Endothelial cell (in vitro differentiated cells): ENCODE results near the gene IGDCC3. TPM values are rescaled to one million over a fixed set of nuclear protein-coding genes. Genes with fewer than 3 reads are reported as not detected.

Experiments used
- DNase-seq: peaks from one replicate; pipeline ENCODE4 v3.0.0; 2021; ENCODE audit warnings: low spot score
- H3K27ac Mint-ChIP-seq: one replicate; pipeline ENCODE4 v1.8.0; 2021; ENCODE audit warnings: mixed read lengths, inconsistent platforms; ENCODE audit not compliant: unreplicated experiment
- H3K27me3 Mint-ChIP-seq: one replicate; pipeline ENCODE4 v1.8.0; 2021; ENCODE audit warnings: mild to moderate bottlenecking, moderate library complexity, mixed read lengths, inconsistent platforms; ENCODE audit not compliant: unreplicated experiment
- H3K36me3 Mint-ChIP-seq: one replicate; pipeline ENCODE4 v1.8.0; 2021; ENCODE audit warnings: mild to moderate bottlenecking, low read depth, mixed read lengths, inconsistent platforms; ENCODE audit not compliant: unreplicated experiment
- H3K4me1 Mint-ChIP-seq: one replicate; pipeline ENCODE4 v1.8.0; 2021; ENCODE audit warnings: mild to moderate bottlenecking, mixed read lengths, inconsistent platforms; ENCODE audit not compliant: unreplicated experiment
- H3K4me3 Mint-ChIP-seq: one replicate; pipeline ENCODE4 v1.8.0; 2021; ENCODE audit warnings: mild to moderate bottlenecking, mixed read lengths, inconsistent platforms; ENCODE audit not compliant: unreplicated experiment
- H3K9me3 Mint-ChIP-seq: one replicate; pipeline ENCODE4 v1.8.0; 2021; ENCODE audit warnings: mixed read lengths, inconsistent platforms; ENCODE audit not compliant: unreplicated experiment
- total RNA-seq: library from RNA; stranded (reverse); fragmentation: NEBNext Ultra II Directional; extraction: Animal tissue kit (Norgen Biotek cat#: 25700); gene quantifications from one replicate; pipeline ENCODE4 v1.2.1, GENCODE V29; 2021; ENCODE audit not compliant: unreplicated experiment
- TF ChIP-seq, protein P1 (sequence below): fragments of 200-600 bp; sonication (generic); IDR thresholded peaks from one replicate; pipeline ENCODE4 v1.5.0; 2021; ENCODE audit warnings: antibody characterized with exemption; ENCODE audit not compliant: unreplicated experiment

Gene IGDCC3
- total RNA-seq, 1 donor from 2014 or later, result 538 TPM

DNA sequence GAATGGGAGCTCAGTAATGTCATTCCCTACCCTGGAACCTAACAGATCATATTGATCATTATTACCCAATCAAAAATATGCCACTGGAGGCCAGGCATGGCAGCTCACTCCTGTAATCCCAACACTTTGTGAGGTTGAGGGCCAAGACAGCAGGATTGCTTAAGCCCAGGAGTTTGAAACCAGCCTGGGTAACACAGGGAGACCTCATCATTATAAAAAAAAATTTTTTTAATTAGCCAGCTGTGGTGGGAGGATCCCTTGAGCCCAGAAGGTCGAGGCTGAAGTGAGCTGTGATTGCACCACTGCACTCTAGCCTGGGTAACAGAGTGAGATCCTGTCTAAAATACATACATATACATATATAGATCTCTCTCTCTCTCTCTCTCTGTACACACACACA lies 34.8 kb upstream of the IGDCC3 start:
- TF ChIP-seq, protein P1, sequence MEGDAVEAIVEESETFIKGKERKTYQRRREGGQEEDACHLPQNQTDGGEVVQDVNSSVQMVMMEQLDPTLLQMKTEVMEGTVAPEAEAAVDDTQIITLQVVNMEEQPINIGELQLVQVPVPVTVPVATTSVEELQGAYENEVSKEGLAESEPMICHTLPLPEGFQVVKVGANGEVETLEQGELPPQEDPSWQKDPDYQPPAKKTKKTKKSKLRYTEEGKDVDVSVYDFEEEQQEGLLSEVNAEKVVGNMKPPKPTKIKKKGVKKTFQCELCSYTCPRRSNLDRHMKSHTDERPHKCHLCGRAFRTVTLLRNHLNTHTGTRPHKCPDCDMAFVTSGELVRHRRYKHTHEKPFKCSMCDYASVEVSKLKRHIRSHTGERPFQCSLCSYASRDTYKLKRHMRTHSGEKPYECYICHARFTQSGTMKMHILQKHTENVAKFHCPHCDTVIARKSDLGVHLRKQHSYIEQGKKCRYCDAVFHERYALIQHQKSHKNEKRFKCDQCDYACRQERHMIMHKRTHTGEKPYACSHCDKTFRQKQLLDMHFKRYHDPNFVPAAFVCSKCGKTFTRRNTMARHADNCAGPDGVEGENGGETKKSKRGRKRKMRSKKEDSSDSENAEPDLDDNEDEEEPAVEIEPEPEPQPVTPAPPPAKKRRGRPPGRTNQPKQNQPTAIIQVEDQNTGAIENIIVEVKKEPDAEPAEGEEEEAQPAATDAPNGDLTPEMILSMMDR, result no peak
- H3K4me3 Mint-ChIP-seq, result no peak overlapping the region
- H3K27ac Mint-ChIP-seq, result no peak overlapping the region
- no peaks in the 10 kb centered on the region for H3K9me3 Mint-ChIP-seq
- peaks cover 32% of the 10 kb centered on the region for H3K4me1 Mint-ChIP-seq
- peaks cover 8% of the 10 kb centered on the region for H3K27me3 Mint-ChIP-seq
- no peak for DNase-seq
- H3K36me3 Mint-ChIP-seq, result no peaks in the 10 kb centered on the region

DNA sequence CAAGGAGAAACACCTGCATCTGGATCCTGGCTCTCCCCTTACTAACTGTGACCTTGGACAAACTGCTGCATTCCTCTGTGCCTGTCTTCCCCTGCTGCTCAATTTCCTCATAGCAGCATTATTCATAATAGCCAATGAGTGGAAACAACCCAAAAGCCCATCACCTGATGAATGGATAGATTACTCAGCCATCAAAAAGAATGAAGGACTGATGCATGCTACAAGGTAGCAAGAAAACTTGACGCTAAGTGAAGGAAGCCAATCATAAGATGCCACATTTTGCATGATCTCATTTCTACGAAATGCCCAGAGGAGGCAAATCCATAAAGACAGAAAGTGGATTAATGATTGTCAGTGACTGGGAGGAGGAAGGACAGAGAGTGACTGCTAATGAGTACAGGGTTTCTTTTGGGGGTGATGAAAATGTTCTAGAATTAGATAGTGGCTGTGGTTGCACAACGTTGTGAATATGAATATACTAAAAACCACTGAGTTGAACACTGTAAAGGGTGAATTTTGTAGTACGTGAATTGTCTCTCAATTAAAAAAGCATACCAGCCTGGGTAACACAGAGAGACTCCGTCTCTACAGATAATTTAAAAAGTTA lies 33.8 kb upstream of the IGDCC3 start:
- Mint-ChIP-seq H3K27ac (peak overlapping the region; percentile 38), H3K9me3 (no peaks in the 10 kb centered on the region), H3K36me3 (no peaks in the 10 kb centered on the region), H3K4me3 (no peak overlapping the region), H3K4me1 (peaks cover 22% of the 10 kb centered on the region), H3K27me3 (peaks cover 7% of the 10 kb centered on the region)
- TF ChIP-seq, protein P1, result no peak
- DNase-seq, result no peak

DNA sequence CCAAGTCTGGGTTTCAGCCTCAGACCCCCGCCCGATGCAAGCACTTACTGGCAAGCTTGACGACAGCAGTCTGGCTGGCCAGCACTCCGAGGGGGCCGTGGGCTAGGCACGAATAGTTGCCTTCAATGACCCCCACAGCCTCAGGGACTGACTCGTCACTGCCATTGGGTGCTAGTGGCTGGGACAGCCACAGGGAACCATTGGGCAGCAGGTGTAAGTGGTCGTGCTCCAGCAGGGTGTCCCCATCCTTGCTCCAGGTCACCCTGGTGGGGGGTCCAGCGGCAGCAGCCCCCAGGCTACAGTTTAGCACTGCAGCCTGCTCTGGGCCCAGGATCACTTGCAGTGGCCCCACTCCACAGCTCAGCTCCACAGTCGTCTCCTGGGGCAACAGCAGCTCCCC lies 33.2 kb upstream of the IGDCC3 start:
- Mint-ChIP-seq H3K36me3 (no peaks in the 10 kb centered on the region), H3K27me3 (peaks cover 6% of the 10 kb centered on the region), H3K27ac (no peak overlapping the region), H3K9me3 (no peaks in the 10 kb centered on the region), H3K4me3 (no peak overlapping the region), H3K4me1 (peaks cover 21% of the 10 kb centered on the region)
- TF ChIP-seq, protein P1, result no peak
- DNase-seq, result no peak

DNA sequence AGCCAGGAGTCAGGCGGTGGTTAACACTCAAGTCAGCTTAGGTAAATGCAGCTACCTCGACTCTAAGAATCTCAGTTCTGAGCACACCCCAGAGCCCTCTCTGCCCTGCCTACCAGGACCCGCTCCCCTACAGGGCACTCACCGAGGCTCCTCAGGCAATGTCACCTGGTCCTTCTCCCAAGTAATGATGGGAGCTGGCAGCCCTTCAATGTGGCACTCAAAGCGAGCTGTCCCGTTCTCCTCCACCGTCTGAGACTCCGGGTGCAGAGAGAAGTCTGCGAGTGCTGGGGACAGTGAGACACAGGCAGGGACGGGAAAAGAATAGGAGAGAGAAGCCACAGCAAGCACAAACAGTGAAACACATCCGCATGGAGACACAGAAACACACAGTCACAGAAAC lies 32.2 kb upstream of the IGDCC3 start:
- peaks cover 21% of the 10 kb centered on the region for H3K4me1 Mint-ChIP-seq
- peaks cover 6% of the 10 kb centered on the region for H3K27me3 Mint-ChIP-seq
- H3K9me3 Mint-ChIP-seq, result no peaks in the 10 kb centered on the region
- TF ChIP-seq, protein P1, result no peak
- DNase-seq, result no peak
- H3K4me3 Mint-ChIP-seq, result no peak overlapping the region
- no peaks in the 10 kb centered on the region for H3K36me3 Mint-ChIP-seq
- H3K27ac Mint-ChIP-seq, result peak overlapping the region; percentile 33

DNA sequence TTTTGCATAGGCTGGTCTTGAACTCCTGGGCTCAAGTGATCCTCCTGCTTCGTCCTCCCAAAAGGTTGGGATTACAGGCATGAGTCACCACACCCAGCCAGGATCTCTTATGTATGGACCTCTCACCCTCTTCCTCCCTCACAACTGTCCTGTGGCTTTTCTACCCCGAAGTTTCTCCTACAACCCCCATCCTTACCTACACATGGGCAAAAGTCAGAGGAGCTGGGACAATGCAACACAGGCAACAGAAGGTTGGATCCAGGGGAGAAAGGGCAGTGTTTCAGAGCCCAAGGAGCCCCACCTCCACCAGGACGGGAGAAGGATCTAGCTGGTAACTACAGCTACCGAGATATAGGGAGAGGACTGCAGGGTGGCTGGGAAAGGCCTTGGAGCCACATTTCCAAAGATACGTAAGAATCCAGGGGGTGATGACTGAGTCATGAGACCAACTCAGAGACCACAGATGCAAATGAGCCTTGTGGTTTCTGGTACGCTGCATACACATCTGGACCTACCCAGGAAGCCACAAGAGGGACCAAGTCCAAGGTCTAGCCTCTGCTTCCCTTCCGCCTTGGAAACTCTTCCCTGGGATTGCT lies 31.3 kb upstream of the IGDCC3 start:
- peaks cover 4% of the 10 kb centered on the region for H3K27me3 Mint-ChIP-seq
- no peak for DNase-seq

More for the DNA sequence above, 31.3 kb upstream of the IGDCC3 start:
- no peaks in the 10 kb centered on the region for H3K9me3 Mint-ChIP-seq
- no peaks in the 10 kb centered on the region for H3K36me3 Mint-ChIP-seq
- no peak overlapping the region for H3K4me3 Mint-ChIP-seq
- no peak overlapping the region for H3K27ac Mint-ChIP-seq
- H3K4me1 Mint-ChIP-seq, result peaks cover 19% of the 10 kb centered on the region
- TF ChIP-seq, protein P1, result no peak
